ENCODE measurements around the gene PPIC.

The PPIC gene

DNA sequence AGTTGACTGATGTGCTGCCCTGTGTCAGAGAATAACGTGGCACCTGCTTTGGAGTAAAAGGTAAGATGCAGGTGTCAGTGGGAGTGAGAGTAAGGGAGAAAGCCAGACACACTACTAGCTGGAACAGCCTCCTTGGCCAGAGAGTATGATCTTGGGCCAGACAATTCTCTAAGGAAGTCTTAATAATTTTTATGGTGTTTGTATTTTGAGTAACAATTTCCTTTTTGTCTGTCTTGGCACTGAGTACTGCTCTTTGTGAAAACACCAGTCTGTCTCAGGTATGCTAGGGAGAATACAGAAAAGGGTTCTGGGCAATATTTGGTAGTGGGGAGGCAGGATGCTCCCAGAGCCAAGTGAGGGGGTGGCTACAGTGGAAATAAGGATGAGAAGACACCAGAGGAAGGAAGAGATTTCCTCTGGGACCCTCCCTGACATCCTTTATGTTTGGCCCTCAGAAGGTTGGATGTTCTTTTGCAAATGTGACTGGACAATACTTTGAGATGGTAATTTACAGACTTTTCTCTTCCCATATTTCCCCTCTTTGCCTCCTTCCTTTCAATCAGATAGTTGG, 31.9 kb upstream of the PPIC start:
- DNase-seq (ENCODE audit: low read depth) = no peak
- H3K4me3 ChIP-seq (ENCODE audit: low read length) = no peak overlapping the region
- TF ChIP-seq CTCF (conservative IDR thresholded peaks at IDR 0.05; ENCODE audit: low read depth, low read length) = no peak

GRCh38 chr5:123066016-123066415, 29.5 kb upstream of the PPIC start:
- no peak overlapping the region for H3K4me3 ChIP-seq (ENCODE audit: low read length)
- no peak for DNase-seq (ENCODE audit: low read depth)
- no peak for TF ChIP-seq CTCF (conservative IDR thresholded peaks at IDR 0.05; ENCODE audit: low read depth, low read length)

DNA sequence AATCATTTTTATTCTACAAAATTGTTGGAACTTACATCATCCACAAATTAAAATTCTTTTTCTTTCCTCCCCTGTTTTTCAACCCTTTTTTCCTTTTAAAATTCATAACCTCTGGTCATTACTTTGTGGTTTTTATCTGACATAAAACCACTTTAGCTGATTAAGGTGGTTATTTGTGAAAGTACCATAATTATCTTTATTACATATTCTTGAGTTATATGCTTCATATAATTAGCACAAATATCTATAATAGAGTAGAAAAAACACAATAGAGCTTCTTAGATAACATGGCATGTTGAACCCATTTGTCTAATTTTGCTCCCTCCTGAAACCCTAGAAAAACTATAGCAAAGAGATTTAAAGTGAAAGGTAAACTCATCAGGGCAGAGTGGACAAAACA, 22.9 kb upstream of the PPIC start:
- no peak for TF ChIP-seq CTCF (conservative IDR thresholded peaks at IDR 0.05; ENCODE audit: low read depth, low read length)
- DNase-seq (ENCODE audit: low read depth) = no peak
- no peak overlapping the region for H3K4me3 ChIP-seq (ENCODE audit: low read length)

DNA sequence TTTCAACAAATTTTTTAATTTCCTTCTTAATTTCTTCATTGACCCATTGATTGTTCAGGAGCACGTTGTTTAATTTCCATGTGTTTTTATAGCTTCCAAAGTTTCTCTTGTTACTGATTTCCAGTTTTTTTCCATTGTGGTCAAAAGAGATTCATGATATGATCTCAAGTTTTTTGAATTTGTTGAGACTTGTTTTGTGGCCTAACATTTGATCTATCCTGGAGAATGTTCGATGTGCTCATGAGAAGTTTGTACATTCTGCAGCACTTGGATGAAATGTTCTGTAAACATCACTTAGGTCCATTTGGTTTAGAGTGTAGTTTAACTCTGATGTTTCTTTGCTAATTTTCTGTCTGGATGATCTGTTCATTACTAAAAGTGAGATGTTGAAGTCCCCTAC, 14.7 kb upstream of the PPIC start:
- DNase-seq (ENCODE audit: low read depth) = no peak
- H3K4me3 ChIP-seq (ENCODE audit: low read length) = no peak overlapping the region
- no peak for TF ChIP-seq CTCF (conservative IDR thresholded peaks at IDR 0.05; ENCODE audit: low read depth, low read length)

- TF ChIP-seq CTCF (conservative IDR thresholded peaks at IDR 0.05; ENCODE audit: low read depth, low read length) = no peak
- no peak for DNase-seq (ENCODE audit: low read depth)
- no peak overlapping the region for H3K4me3 ChIP-seq (ENCODE audit: low read length)
Observed at GRCh38 chr5:123047706-123048105, 11.2 kb upstream of the PPIC start.

- no peak overlapping the region for H3K4me3 ChIP-seq (ENCODE audit: low read length)
- TF ChIP-seq CTCF (conservative IDR thresholded peaks at IDR 0.05; ENCODE audit: low read depth, low read length) = no peak
- DNase-seq (ENCODE audit: low read depth) = no peak
Observed at GRCh38 chr5:123046222-123046621, 9.7 kb upstream of the PPIC start.

- no peak overlapping the region for H3K4me3 ChIP-seq (ENCODE audit: low read length)
- no peak for TF ChIP-seq CTCF (conservative IDR thresholded peaks at IDR 0.05; ENCODE audit: low read depth, low read length)
- no peak for DNase-seq (ENCODE audit: low read depth)
Observed at GRCh38 chr5:123044926-123045617, 8.5 kb upstream of the PPIC start.
